Neural progenitor cell (in vitro differentiated cells): ENCODE data around the gene ANKMY1. TPM values are rescaled to one million over a fixed set of nuclear protein-coding genes. Genes with fewer than 3 reads are reported as not detected.

ENCODE experiments used
- DNase-seq: peaks from one replicate; pipeline ENCODE4 v3.0.0-alpha.2; 2016; ENCODE audit warnings: low spot score
- H2AFZ ChIP-seq: fragments of 200-600 bp; sonication (generic); replicated peaks from 2 replicates; pipeline ENCODE4 v1.6.1; 2016; ENCODE audit warnings: antibody characterized with exemption
- H3F3A ChIP-seq: fragments of 200-600 bp; sonication (generic); 2 replicates; pipeline ENCODE4 v1.6.1; 2016; ENCODE audit warnings: antibody characterized with exemption, low read depth
- H3K27ac ChIP-seq: fragments of 200-600 bp; sonication (generic); 2 replicates; pipeline ENCODE4 v1.5.1; 2016; ENCODE audit warnings: mild to moderate bottlenecking
- H3K27me3 ChIP-seq: fragments of 200-600 bp; sonication (generic); 2 replicates; pipeline ENCODE4 v1.6.1; 2016; ENCODE audit warnings: mild to moderate bottlenecking, moderate library complexity
- H3K36me3 ChIP-seq: fragments of 200-600 bp; sonication (generic); 2 replicates; pipeline ENCODE4 v1.5.1; 2016
- H3K4me1 ChIP-seq: fragments of 200-600 bp; sonication (generic); 2 replicates; pipeline ENCODE4 v1.6.1; 2016; ENCODE audit warnings: mixed run types
- H3K4me2 ChIP-seq: fragments of 200-600 bp; sonication (generic); 2 replicates; pipeline ENCODE4 v1.6.1; 2016
- H3K4me3 ChIP-seq: fragments of 200-600 bp; sonication (generic); 2 replicates; pipeline ENCODE4 v1.5.1; 2016
- H3K79me2 ChIP-seq: fragments of 200-600 bp; sonication (generic); 2 replicates; pipeline ENCODE4 v1.6.1; 2016; ENCODE audit warnings: low read depth
- H3K9ac ChIP-seq: fragments of 200-600 bp; sonication (generic); 2 replicates; pipeline ENCODE4 v1.6.1; 2016
- H3K9me3 ChIP-seq: fragments of 200-600 bp; sonication (generic); 2 replicates; pipeline ENCODE4 v1.5.1; 2016; ENCODE audit warnings: low read depth
- H4K20me1 ChIP-seq: fragments of 200-600 bp; sonication (generic); 2 replicates; pipeline ENCODE4 v1.6.1; 2016; ENCODE audit warnings: low read depth
- H3K27ac Mint-ChIP-seq: 3 replicates; pipeline ENCODE4 v1.8.0; 2021; ENCODE audit warnings: mixed read lengths
- H3K27me3 Mint-ChIP-seq: 2 replicates; pipeline ENCODE4 v1.8.0; 2022; ENCODE audit warnings: low read depth, mild to moderate bottlenecking, inconsistent platforms, moderate library complexity, mixed read lengths; ENCODE audit not compliant: insufficient read depth
- H3K36me3 Mint-ChIP-seq: 3 replicates; pipeline ENCODE4 v1.8.0; 2021; ENCODE audit warnings: mixed read lengths
- H3K4me1 Mint-ChIP-seq: 3 replicates; pipeline ENCODE4 v1.8.0; 2021; ENCODE audit warnings: mixed read lengths
- H3K4me3 Mint-ChIP-seq: 3 replicates; pipeline ENCODE4 v1.8.0; 2021; ENCODE audit warnings: mild to moderate bottlenecking, moderate library complexity, mixed read lengths
- H3K9me3 Mint-ChIP-seq: 3 replicates; pipeline ENCODE4 v1.8.0; 2020; ENCODE audit warnings: mixed read lengths
- EZH2 ChIP-seq: fragments of 200-600 bp; sonication (generic); IDR thresholded peaks from 2 replicates; pipeline ENCODE4 v1.6.1; 2017; ENCODE audit warnings: antibody characterized with exemption, mild to moderate bottlenecking, moderate library complexity
- EZH2phosphoT487 ChIP-seq: fragments of 200-600 bp; sonication (generic); IDR thresholded peaks from 2 replicates; pipeline ENCODE4 v1.6.1; 2017; ENCODE audit warnings: antibody characterized with exemption
- total RNA-seq: library from RNA; depleted of rRNA; stranded (reverse); fragments of >200 nt; gene quantifications from 2 replicates; pipeline ENCODE4 v1.2.3, GENCODE V29; 2015; ENCODE audit warnings: low replicate concordance
- TF ChIP-seq, protein P1 (sequence below): fragments of 200-600 bp; sonication (generic); IDR thresholded peaks from 2 replicates; pipeline ENCODE4 v1.5.1; 2017; ENCODE audit warnings: antibody characterized with exemption, mild to moderate bottlenecking

ANKMY1 gene
- total RNA-seq, 1 donor from 2014 or later: 4.2 TPM

DNA sequence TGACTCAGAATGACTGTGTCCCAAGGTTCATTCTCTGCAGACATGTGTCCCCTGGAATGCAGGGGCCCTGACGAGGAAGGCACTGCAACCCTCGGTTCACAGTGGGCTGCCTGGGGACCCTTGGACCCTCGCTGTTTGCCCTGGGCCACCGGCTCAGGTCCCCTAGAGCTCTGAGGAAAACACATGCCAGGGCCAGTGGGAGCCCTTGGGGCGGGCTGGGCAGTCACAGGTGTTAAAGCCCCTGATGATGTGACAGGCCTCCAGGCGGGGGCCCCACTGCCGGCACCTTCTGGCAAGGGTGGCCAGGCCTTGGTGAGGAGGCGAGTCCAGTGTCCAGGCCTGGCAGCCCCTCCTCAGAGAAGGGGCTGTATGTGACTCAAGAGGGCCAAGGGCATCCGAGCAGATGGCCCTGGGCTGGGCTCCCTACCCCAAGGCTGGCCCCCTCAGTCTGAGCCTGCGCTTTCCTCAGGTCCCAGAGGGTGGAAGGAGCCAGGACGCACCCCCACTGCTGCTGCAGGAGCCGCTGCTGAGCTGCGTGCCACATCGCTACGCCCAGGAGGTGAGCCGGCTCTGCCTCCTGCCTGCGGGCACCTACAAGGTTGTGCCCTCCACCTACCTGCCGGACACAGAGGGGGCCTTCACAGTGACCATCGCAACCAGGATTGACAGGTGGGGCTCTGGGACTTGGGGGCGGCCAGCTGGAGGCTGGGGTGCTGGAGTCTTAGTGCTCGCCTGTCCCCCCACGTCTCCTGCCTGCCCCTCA lies 39.8 kb upstream of the ANKMY1 start:
- no peak overlapping the region for H2AFZ ChIP-seq
- no peaks in the 10 kb centered on the region for H3F3A ChIP-seq
- H3K4me2 ChIP-seq: no peak overlapping the region
- H3K36me3 ChIP-seq: no peaks in the 10 kb centered on the region
- TF ChIP-seq, protein P1, sequence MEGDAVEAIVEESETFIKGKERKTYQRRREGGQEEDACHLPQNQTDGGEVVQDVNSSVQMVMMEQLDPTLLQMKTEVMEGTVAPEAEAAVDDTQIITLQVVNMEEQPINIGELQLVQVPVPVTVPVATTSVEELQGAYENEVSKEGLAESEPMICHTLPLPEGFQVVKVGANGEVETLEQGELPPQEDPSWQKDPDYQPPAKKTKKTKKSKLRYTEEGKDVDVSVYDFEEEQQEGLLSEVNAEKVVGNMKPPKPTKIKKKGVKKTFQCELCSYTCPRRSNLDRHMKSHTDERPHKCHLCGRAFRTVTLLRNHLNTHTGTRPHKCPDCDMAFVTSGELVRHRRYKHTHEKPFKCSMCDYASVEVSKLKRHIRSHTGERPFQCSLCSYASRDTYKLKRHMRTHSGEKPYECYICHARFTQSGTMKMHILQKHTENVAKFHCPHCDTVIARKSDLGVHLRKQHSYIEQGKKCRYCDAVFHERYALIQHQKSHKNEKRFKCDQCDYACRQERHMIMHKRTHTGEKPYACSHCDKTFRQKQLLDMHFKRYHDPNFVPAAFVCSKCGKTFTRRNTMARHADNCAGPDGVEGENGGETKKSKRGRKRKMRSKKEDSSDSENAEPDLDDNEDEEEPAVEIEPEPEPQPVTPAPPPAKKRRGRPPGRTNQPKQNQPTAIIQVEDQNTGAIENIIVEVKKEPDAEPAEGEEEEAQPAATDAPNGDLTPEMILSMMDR: no peak
- TF ChIP-seq EZH2 (no peak), EZH2phosphoT487 (no peak)
- H3K27me3 Mint-ChIP-seq: no peaks in the 10 kb centered on the region
- H3K27me3 ChIP-seq: no peaks in the 10 kb centered on the region
- H3K4me1 Mint-ChIP-seq: no peaks in the 10 kb centered on the region
- no peaks in the 10 kb centered on the region for H3K9me3 ChIP-seq
- peaks cover 3% of the 10 kb centered on the region for H3K36me3 Mint-ChIP-seq
- no peak overlapping the region for H3K4me3 Mint-ChIP-seq
- no peak overlapping the region for H3K27ac ChIP-seq
- no peaks in the 10 kb centered on the region for H3K4me1 ChIP-seq
- peaks cover 11% of the 10 kb centered on the region for H4K20me1 ChIP-seq
- no peak for DNase-seq
- no peak overlapping the region for H3K27ac Mint-ChIP-seq
- no peak overlapping the region for H3K4me3 ChIP-seq
- no peak overlapping the region for H3K9ac ChIP-seq
- no peaks in the 10 kb centered on the region for H3K9me3 Mint-ChIP-seq
- H3K79me2 ChIP-seq: no peaks in the 10 kb centered on the region

GRCh38 chr2:240597054-240597418 lies 39.2 kb upstream of the ANKMY1 start:
- Histone ChIP-seq H3K4me3 (no peak overlapping the region), H3F3A (no peaks in the 10 kb centered on the region), H3K4me2 (no peak overlapping the region), H2AFZ (no peak overlapping the region), H3K27ac (no peak overlapping the region), H3K79me2 (no peaks in the 10 kb centered on the region), H3K9ac (no peak overlapping the region), H4K20me1 (peaks cover 11% of the 10 kb centered on the region), H3K27me3 (no peaks in the 10 kb centered on the region), H3K4me1 (no peaks in the 10 kb centered on the region), H3K36me3 (no peaks in the 10 kb centered on the region), H3K9me3 (no peaks in the 10 kb centered on the region)
- Mint-ChIP-seq H3K27ac (no peak overlapping the region), H3K27me3 (no peaks in the 10 kb centered on the region), H3K4me1 (no peaks in the 10 kb centered on the region), H3K4me3 (no peak overlapping the region), H3K36me3 (peaks cover 5% of the 10 kb centered on the region), H3K9me3 (no peaks in the 10 kb centered on the region)
- no peak for TF ChIP-seq EZH2
- TF ChIP-seq, protein P1: no peak
- TF ChIP-seq EZH2phosphoT487: no peak
- DNase-seq: no peak

DNA sequence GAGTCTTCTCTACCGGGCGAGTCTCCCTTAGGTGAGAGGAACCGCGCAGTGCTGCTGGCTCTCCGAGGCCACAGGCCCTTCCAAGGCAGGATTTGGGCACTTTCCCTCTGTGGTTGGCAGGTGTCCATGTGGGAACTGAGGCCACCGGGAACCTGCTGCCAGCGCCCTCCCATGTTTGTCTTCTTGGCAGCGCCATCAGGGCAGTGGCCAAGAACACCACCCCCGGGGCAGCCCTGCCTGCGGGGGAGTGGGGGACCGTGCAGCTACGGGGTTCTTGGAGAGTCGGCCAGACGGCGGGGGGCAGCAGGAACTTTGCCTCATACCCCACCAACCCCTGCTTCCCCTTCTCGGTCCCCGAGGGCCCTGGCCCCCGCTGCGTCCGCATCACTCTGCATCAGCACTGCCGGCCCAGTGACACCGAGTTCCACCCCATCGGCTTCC lies 38.7 kb upstream of the ANKMY1 start:
- H3K4me3 Mint-ChIP-seq: no peak overlapping the region
- H3K27ac Mint-ChIP-seq: no peak overlapping the region
- H3K9me3 Mint-ChIP-seq: no peaks in the 10 kb centered on the region
- no peak overlapping the region for H3K9ac ChIP-seq
- peaks cover 5% of the 10 kb centered on the region for H3K36me3 Mint-ChIP-seq
- no peaks in the 10 kb centered on the region for H3K36me3 ChIP-seq
- H3K4me2 ChIP-seq: no peak overlapping the region
- no peak overlapping the region for H3K4me3 ChIP-seq
- no peaks in the 10 kb centered on the region for H3K79me2 ChIP-seq
- no peak overlapping the region for H3K27ac ChIP-seq
- no peaks in the 10 kb centered on the region for H3F3A ChIP-seq
- H3K27me3 ChIP-seq: no peaks in the 10 kb centered on the region
- H3K9me3 ChIP-seq: no peaks in the 10 kb centered on the region
- no peaks in the 10 kb centered on the region for H3K4me1 Mint-ChIP-seq
- peaks cover 11% of the 10 kb centered on the region for H4K20me1 ChIP-seq
- TF ChIP-seq EZH2phosphoT487: no peak
- no peak for TF ChIP-seq EZH2
- TF ChIP-seq, protein P1: no peak
- no peak overlapping the region for H2AFZ ChIP-seq
- H3K4me1 ChIP-seq: no peaks in the 10 kb centered on the region
- no peak for DNase-seq
- no peaks in the 10 kb centered on the region for H3K27me3 Mint-ChIP-seq
